Endometrial microvascular endothelial cells (primary cell): ENCODE data around the gene GFI1B. TPM values are rescaled to one million over a fixed set of nuclear protein-coding genes. Genes with fewer than 3 reads are reported as not detected.
"Not testable (repeated sequence)": the region's sequence is repeated elsewhere in the genome, so short reads cannot be mapped to it uniquely, and the experiment has no call there.

Experiments
- in situ Hi-C: cut with HindIII; loops from 2 replicates; pipeline ENCODE4 v1.10.0; 2017; ENCODE audit warnings: low sequenced_read_pairs, low pct_unique_long_range_greater_than_20kb; ENCODE audit errors: inconsistent ontology term
- total RNA-seq: library from RNA; depleted of rRNA; stranded (reverse); fragments of >200 nt; gene quantifications from one replicate; pipeline ENCODE4 v1.2.3, GENCODE V29; 2015; ENCODE audit errors: inconsistent ontology term

Gene GFI1B
- total RNA-seq, 1 donor from 2014 or later: not detected

DNA sequence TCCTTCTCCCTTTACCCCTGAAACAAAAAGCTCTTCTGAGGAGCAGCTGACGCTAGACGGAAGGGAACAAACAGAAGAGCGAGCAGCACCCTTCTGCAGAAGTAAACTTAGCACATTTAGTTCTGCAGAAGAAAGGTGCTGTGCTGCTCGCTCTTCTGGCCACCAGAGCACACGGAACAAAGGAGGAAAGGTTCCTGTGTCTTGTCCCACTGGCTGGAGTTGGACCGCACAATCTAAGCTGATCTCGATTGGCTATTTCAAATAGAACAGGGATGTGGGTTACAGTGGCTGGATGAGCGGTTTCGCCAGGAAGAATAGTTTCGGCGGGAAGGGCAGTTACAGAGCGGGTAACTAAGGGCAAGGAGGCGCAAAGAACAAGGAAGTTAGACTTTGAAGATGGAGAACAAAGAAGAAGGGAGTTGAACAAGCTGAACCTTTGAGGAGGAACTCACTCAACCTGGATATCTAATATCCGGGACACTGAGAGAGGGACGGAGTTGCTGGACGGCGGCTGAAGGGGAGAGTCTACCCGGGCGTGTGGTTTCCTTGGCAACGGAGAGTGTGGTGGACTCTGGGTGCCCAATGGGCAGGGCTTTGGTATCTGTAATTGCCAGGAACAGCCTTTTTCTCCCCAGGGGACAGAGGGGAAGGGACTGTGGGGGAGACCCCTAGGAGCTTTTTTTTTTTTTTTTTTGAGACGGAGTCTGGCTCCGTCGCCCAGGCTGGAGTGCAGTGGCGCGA is 59.5 kb downstream of the GFI1B start:
- in situ Hi-C loops: no loop called here

GRCh38 chr9:133040892-133041479 is 62.5 kb downstream of the GFI1B start:
- in situ Hi-C loops: not testable (repeated sequence)

Other genes with a start within 250 kb of the GFI1B start
- gene AK8, start 100.4 kb upstream of the GFI1B start, total RNA-seq: not detected
- gene SPACA9, start 99.8 kb upstream of the GFI1B start, total RNA-seq: 2.9 TPM
- gene TSC1, start 34.1 kb upstream of the GFI1B start, total RNA-seq: 19.0 TPM
- gene GTF3C5, start 52.3 kb downstream of the GFI1B start, total RNA-seq: 58.4 TPM
- gene CEL, start 83.3 kb downstream of the GFI1B start, total RNA-seq: 0.37 TPM
- gene RALGDS, start 142.5 kb downstream of the GFI1B start, total RNA-seq: 17.6 TPM
- 0.37 TPM for gene GBGT1, start 185.2 kb downstream of the GFI1B start, total RNA-seq
- not detected for gene OBP2B, start 230.6 kb downstream of the GFI1B start, total RNA-seq